GM12872 (cell line): ENCODE results near the gene DFFB.

ENCODE experiments used
- TF ChIP-seq, protein P1 (sequence below): IDR thresholded peaks from 3 replicates; pipeline ENCODE4 v1.5.1; 2011; ENCODE audit warnings: low read depth, mild to moderate bottlenecking, low read length, moderate library complexity; ENCODE audit not compliant: insufficient read depth

The DFFB gene

DNA sequence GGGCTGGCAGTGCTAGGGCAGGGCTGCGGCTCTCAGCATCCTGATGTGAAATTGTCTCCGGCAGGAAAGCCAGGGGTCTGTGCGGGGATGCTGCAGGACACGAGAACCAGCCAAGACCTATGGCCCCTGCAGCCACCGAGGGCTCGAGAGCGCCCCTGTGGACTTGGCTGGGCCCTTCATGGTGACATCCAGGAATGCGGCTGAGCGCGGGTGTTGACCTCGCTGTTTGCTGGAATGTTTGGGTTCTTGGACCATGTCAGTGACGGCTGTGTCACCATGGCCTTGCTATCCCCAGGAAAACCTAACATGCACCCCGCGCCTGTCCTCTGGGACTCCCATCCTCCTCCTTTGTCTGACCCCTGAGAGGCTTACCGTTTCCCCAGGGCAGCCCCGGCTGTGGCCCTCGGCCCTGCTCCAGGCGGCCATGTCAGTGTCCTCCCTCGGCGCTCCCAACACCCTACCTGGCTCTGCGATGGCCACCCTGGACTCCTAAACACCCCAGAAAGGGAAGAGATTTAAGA, 57.1 kb downstream of the DFFB start:
- TF ChIP-seq, protein P1, sequence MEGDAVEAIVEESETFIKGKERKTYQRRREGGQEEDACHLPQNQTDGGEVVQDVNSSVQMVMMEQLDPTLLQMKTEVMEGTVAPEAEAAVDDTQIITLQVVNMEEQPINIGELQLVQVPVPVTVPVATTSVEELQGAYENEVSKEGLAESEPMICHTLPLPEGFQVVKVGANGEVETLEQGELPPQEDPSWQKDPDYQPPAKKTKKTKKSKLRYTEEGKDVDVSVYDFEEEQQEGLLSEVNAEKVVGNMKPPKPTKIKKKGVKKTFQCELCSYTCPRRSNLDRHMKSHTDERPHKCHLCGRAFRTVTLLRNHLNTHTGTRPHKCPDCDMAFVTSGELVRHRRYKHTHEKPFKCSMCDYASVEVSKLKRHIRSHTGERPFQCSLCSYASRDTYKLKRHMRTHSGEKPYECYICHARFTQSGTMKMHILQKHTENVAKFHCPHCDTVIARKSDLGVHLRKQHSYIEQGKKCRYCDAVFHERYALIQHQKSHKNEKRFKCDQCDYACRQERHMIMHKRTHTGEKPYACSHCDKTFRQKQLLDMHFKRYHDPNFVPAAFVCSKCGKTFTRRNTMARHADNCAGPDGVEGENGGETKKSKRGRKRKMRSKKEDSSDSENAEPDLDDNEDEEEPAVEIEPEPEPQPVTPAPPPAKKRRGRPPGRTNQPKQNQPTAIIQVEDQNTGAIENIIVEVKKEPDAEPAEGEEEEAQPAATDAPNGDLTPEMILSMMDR = no peak

DNA sequence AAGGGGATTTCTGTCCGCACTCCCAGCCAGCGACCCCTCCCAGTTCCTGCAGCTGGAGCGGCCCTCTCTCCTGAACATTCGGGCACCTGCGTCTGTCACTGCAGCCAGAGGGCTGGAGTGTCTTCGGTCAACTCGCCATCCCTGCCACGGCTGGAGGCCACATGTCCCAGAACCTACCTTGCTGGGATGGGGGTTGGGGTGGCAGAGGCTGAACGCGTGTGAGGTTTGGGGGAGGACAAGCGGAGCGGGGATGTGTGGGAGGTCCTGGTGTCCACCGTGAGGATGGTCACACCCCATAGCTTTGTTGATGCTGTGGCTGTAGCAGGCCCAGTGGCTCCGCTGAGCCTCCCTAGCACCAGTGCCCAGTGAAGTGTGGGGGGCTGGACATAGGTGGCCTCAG, 57.6 kb downstream of the DFFB start:
- TF ChIP-seq, protein P1 = no peak

DNA sequence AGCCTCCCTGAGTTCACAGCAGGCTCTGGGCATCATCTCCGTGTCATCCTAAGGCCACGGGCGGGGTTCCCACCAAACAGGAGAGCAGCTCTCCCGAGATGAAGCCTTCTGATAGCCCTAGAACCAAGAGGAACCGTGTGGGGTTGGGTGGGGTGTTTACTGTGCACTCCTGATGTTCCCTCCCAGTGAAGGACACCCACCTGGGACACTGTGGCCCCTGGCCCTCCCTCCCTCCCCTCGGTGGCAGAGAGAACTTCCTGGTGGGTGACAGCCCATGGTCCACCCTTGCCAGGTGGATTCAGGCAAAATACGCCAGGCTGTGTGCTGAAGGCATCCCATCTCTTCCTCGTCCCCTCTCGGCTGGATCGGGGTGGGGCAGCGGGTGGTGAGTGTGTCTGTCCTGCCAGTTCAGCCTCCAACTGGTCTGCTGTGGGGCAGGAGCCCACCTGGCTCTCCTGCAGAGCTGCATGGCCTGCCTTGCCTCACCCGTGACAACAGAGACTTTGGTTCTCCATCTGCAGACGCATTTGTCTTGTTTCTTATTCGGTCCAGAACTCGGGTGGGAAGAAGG, 58.4 kb downstream of the DFFB start:
- TF ChIP-seq, protein P1 = no peak

DNA sequence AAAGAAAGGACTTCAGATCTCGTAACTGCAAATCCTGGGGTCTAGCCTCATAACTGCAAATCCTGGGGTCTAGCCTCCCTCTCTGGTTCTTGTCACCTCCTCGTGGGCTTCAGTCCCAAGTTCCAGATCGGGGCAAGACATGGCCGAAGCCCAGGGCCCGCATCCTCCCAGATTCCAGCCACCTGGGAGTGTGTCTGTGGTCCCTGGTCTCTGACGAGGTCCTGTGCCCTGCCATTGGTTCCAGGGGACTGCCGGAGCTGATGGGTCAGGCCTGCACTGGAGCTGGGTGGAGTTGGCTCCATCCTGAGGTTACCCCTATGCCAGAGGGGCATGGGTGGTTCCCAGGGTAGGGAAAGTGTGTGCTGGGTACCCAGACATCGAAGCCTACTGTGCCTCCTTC, 60.5 kb downstream of the DFFB start:
- TF ChIP-seq, protein P1 = no peak

DNA sequence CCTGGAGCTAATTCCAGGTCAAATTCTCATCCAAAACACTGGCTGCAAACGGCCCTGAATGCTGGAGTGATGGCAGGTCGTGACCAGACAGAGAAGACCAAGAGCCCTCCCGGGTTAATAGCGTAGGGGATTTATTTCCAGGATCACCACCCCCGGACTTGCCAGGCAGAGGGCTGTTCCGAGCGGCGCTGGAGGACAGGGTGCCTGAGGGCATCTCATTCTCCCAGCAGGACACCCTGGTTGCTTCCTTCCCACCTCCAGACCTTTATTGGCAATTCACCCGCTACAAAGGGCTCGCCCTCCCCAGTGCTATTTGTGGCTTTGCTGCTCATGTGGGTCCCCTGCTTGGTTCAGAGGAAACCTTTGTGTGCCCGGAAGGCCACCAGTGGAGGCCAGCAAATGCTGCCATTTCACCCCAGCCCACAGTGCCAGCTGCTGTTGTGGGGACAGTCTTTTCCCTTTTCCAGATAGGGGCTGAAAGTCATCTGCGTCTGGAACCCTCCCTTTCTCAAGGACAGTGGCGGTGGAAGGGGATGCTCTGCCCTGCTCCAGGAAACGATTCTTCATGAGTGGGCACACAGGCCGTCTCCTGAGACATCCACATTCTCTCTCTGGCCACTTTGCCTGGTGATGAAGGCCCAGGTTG, 61.8 kb downstream of the DFFB start:
- TF ChIP-seq, protein P1 = no peak

DNA sequence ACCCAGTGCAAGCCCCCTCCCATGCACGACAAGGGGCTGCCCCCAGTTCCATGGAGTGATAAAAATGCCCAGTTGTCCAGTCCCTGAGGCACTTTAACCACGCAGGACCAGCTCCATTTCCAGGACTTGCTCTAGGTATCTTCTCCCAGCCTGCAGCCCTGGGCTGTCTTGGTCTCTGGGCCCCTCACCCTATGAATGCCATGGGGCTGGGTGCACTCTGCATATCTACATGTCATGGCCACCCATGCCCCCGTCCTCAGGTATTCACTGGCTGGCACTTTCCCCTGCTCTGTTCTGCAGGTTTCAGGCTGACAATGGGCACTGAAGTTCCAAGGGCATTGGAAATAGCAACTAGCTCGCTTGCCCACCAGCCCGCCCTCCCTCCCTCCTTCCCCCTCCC, 62.4 kb downstream of the DFFB start:
- TF ChIP-seq, protein P1 = no peak

DNA sequence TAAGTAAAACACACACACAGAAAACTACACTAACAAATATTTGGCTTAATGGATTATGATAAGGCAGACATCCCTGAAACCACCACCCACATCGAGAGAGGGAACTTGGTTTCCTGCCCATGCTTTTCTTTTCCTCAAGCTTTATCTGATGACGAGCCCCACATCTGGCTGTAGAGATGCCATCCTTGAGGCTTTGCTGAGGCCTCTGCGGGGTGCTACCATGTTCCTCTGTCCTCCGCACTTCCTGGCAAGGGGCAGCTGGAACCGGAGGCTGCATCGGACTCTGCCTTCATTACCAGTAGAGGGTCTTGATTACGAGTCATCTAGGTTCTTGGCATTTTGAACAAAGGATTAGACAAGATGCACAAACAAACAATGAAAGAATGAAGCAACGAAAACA, 64.5 kb downstream of the DFFB start:
- TF ChIP-seq, protein P1 = no peak
